Measurements from ENCODE around the gene GNB1L. TPM values are rescaled to one million over a fixed set of nuclear protein-coding genes. Genes with fewer than 3 reads are reported as not detected.

GNB1L gene
- total and polyA plus RNA-seq, 2 donors (not counting 1 experiment from before 2014, with no cell fraction given), result 6.6 to 12.1 TPM

DNA sequence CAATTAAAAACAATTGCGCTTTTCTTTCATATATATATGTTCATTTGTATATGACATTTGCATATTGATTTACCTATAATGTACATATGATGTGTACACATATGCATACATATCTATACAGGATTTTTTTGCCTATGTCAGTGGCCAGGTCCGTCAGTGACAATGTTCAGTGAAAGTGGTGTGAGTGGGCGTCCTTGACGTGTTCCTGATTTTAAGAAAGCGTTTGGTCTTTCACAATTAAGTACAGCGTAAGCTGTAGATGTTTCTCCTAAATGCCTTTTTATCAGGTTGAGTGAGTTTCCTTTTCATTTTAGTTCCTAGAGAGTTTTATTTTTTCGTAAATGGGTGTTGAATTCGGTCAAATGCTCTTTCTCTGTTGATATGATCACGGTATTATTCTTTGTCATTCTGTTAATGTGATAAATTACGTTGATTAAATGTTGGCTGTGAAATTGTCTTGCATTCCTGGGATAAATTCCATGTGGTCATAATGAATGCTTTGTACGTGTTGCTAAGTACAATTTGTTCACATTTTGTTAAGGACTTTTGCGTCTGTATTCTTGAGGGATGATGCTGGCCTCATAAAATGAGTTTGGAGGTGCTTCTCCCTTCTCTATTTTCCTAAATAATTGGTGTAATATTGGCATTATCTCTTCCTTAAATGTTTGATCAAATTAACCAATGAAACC is 10.6 kb upstream of the GNB1L start:
- no peak overlapping the region for H2AFZ ChIP-seq (ENCODE audit: insufficient read depth, low read depth, low read length, poor library complexity, severe bottlenecking)
- H3K36me3 ChIP-seq (replicated peaks in 1 of 2; ENCODE audit: control extremely low read depth in 1 of 2, control insufficient read depth in 1 of 2, extremely low read depth in 1 of 2, insufficient read depth in 2 of 2, low read length in 1 of 2), result no peaks in the 10 kb centered on the region
- no peaks in the 10 kb centered on the region for H3K9me3 ChIP-seq (ENCODE audit: control extremely low read depth in 1 of 3, control insufficient read depth in 2 of 3, insufficient read depth in 1 of 3, low read length in 2 of 3)
- H3K4me1 ChIP-seq (ENCODE audit: control insufficient read depth in 2 of 2, insufficient read depth in 2 of 2, low read length in 2 of 2), result no peaks in the 10 kb centered on the region
- 96% methylated on average over 8 of the region's 12 CpGs for WGBS (ENCODE audit: insufficient coverage)
- no peaks in the 10 kb centered on the region for H4K20me1 ChIP-seq (ENCODE audit: control insufficient read depth, insufficient read depth, low read length, poor library complexity, severe bottlenecking)
- intact Hi-C loops (cut with micrococcal nuclease), result no loop called here
- H3K9ac ChIP-seq (ENCODE audit: low read length), result no peak overlapping the region
- ChIA-PET CTCF (interaction anchor here (0.7 to 1.1 kb wide), 2 partner anchors 27 to 135 kb away, joined by 3 to 6 read pairs; no protein-coding TSS in a partner anchor), POLR2A (no interaction called here)
- H3K27ac Mint-ChIP-seq, result no peak overlapping the region
- DNase-seq, result no peak
- no peak for ATAC-seq (ENCODE audit: low read depth)
- H3K4me3 ChIP-seq (ENCODE audit: control extremely low read depth in 1 of 5, extremely low read depth in 1 of 5, insufficient read depth in 1 of 5, low read depth in 2 of 5, low read length in 4 of 5), result no peak overlapping the region
- TF ChIP-seq, protein P1, sequence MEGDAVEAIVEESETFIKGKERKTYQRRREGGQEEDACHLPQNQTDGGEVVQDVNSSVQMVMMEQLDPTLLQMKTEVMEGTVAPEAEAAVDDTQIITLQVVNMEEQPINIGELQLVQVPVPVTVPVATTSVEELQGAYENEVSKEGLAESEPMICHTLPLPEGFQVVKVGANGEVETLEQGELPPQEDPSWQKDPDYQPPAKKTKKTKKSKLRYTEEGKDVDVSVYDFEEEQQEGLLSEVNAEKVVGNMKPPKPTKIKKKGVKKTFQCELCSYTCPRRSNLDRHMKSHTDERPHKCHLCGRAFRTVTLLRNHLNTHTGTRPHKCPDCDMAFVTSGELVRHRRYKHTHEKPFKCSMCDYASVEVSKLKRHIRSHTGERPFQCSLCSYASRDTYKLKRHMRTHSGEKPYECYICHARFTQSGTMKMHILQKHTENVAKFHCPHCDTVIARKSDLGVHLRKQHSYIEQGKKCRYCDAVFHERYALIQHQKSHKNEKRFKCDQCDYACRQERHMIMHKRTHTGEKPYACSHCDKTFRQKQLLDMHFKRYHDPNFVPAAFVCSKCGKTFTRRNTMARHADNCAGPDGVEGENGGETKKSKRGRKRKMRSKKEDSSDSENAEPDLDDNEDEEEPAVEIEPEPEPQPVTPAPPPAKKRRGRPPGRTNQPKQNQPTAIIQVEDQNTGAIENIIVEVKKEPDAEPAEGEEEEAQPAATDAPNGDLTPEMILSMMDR (IDR thresholded peaks at IDR 0.05), result no peak
- TF ChIP-seq EZH2 (IDR thresholded peaks at IDR 0.05; ENCODE audit: borderline replicate concordance, insufficient read depth, low read depth, low read length, poor library complexity, severe bottlenecking), result no peak
- no peaks in the 10 kb centered on the region for H3K27me3 Mint-ChIP-seq
- no peaks in the 10 kb centered on the region for H3K27me3 ChIP-seq (replicated peaks in 1 of 4; ENCODE audit: control extremely low read depth in 1 of 4, control insufficient read depth in 3 of 4, insufficient read depth in 4 of 4, low read length in 3 of 4)
- no peak overlapping the region for H3K4me2 ChIP-seq (replicated peaks; ENCODE audit: low read depth, low read length, poor library complexity, severe bottlenecking)
- H3K4me3 Mint-ChIP-seq, result no peak overlapping the region
- no peaks in the 10 kb centered on the region for H3K4me1 Mint-ChIP-seq
- peaks cover 9% of the 10 kb centered on the region for H3K79me2 ChIP-seq (ENCODE audit: control insufficient read depth, insufficient read depth, low read length)
- H3K27ac ChIP-seq (ENCODE audit: low read length in 2 of 2), result no peak overlapping the region
- H3K9me3 Mint-ChIP-seq (ENCODE audit: insufficient read depth), result no peaks in the 10 kb centered on the region

DNA sequence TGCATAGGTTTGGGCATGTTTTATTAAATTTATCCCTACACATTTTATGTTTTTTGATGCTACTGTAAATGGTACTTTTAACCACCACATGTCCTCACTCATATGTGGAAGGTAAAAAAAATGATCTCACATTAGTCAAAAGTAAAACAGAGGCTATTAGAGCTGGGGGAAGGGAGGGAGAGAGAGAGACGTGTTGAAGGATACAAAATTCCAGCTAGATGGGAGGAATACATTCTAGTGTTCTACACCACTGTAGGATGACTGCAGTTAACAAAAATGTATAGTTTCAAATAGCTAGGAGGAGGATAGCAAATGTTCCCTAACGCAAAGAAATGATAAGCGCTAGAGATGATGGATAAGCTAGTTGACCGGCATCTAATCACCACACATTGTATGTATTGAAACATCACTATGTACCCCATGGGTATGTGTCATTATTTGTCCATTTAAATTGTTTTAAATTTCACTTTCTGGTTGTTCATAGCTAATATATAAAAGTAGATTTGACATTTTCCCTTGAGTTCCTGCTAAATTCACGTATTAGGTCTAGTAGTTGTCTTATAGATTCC is 9.9 kb upstream of the GNB1L start:
- Histone ChIP-seq H3K4me3 (ENCODE audit: control extremely low read depth in 1 of 5, extremely low read depth in 1 of 5, insufficient read depth in 1 of 5, low read depth in 2 of 5, low read length in 4 of 5) (no peak overlapping the region), H3K36me3 (replicated peaks in 1 of 2; ENCODE audit: control extremely low read depth in 1 of 2, control insufficient read depth in 1 of 2, extremely low read depth in 1 of 2, insufficient read depth in 2 of 2, low read length in 1 of 2) (no peaks in the 10 kb centered on the region), H3K27ac (ENCODE audit: low read length in 2 of 2) (no peak overlapping the region), H3K9ac (ENCODE audit: low read length) (no peak overlapping the region), H3K27me3 (replicated peaks in 1 of 4; ENCODE audit: control extremely low read depth in 1 of 4, control insufficient read depth in 3 of 4, insufficient read depth in 4 of 4, low read length in 3 of 4) (no peaks in the 10 kb centered on the region), H2AFZ (ENCODE audit: insufficient read depth, low read depth, low read length, poor library complexity, severe bottlenecking) (no peak overlapping the region), H3K4me1 (ENCODE audit: control insufficient read depth in 2 of 2, insufficient read depth in 2 of 2, low read length in 2 of 2) (no peaks in the 10 kb centered on the region), H3K4me2 (replicated peaks; ENCODE audit: low read depth, low read length, poor library complexity, severe bottlenecking) (no peak overlapping the region), H3K9me3 (ENCODE audit: control extremely low read depth in 1 of 3, control insufficient read depth in 2 of 3, insufficient read depth in 1 of 3, low read length in 2 of 3) (no peaks in the 10 kb centered on the region), H4K20me1 (ENCODE audit: control insufficient read depth, insufficient read depth, low read length, poor library complexity, severe bottlenecking) (no peaks in the 10 kb centered on the region), H3K79me2 (ENCODE audit: control insufficient read depth, insufficient read depth, low read length) (peaks cover 9% of the 10 kb centered on the region)
- CTCF ChIA-PET, result interaction anchor here (1.1 kb wide), 1 partner anchor 134 kb away, joined by 6 read pairs; no protein-coding TSS in a partner anchor
- POLR2A ChIA-PET, result no interaction called here
- no peak for ATAC-seq (ENCODE audit: low read depth)
- Mint-ChIP-seq H3K4me1 (no peaks in the 10 kb centered on the region), H3K9me3 (ENCODE audit: insufficient read depth) (no peaks in the 10 kb centered on the region), H3K27me3 (no peaks in the 10 kb centered on the region), H3K27ac (no peak overlapping the region), H3K4me3 (no peak overlapping the region)
- TF ChIP-seq EZH2 (IDR thresholded peaks at IDR 0.05; ENCODE audit: borderline replicate concordance, insufficient read depth, low read depth, low read length, poor library complexity, severe bottlenecking), result no peak
- TF ChIP-seq, protein P1 (IDR thresholded peaks at IDR 0.05), result no peak
- no CpG with 5 or more reads among the region's 5 CpGs for WGBS (ENCODE audit: insufficient coverage)
- intact Hi-C loops (cut with micrococcal nuclease), result no loop called here
- DNase-seq, result no peak

Measured in B cell (primary cell).